ENCODE results near the gene KRT5.

Gene KRT5

GRCh38 chr12:52551216-52551865 lies 31.1 kb upstream of the KRT5 start:
- TF ChIP-seq ZNF565 (CRISPR knock-in tag; conservative IDR thresholded peaks at IDR 0.05; ENCODE audit: low read depth) (no peak), ZNF70 (CRISPR knock-in tag; IDR thresholded peaks at IDR 0.05) (no peak), SNAI2 (CRISPR knock-in tag; IDR thresholded peaks at IDR 0.05) (no peak), POU6F1 (CRISPR knock-in tag; IDR thresholded peaks at IDR 0.05; ENCODE audit: borderline replicate concordance, low read depth) (no peak), CSRNP3 (CRISPR knock-in tag; IDR thresholded peaks at IDR 0.05) (no peak), RARB (CRISPR knock-in tag; IDR thresholded peaks at IDR 0.05) (no peak), ZC3H10 (CRISPR knock-in tag; IDR thresholded peaks at IDR 0.05) (no peak), ZNF8 (CRISPR knock-in tag; IDR thresholded peaks at IDR 0.05) (no peak), ARNTL (CRISPR knock-in tag; IDR thresholded peaks at IDR 0.05; ENCODE audit: borderline replicate concordance, low read depth) (no peak), TSHZ2 (CRISPR knock-in tag; IDR thresholded peaks at IDR 0.05) (no peak), ISL1 (CRISPR knock-in tag; IDR thresholded peaks at IDR 0.05) (no peak), BACH2 (CRISPR knock-in tag; IDR thresholded peaks at IDR 0.05; ENCODE audit: borderline replicate concordance) (no peak), OSR1 (CRISPR knock-in tag; IDR thresholded peaks at IDR 0.05) (no peak), PPARA (CRISPR knock-in tag; IDR thresholded peaks at IDR 0.05; ENCODE audit: borderline replicate concordance) (no peak), ZFP3 (CRISPR knock-in tag; IDR thresholded peaks at IDR 0.05) (no peak)
- TF ChIP-seq, protein P1, sequence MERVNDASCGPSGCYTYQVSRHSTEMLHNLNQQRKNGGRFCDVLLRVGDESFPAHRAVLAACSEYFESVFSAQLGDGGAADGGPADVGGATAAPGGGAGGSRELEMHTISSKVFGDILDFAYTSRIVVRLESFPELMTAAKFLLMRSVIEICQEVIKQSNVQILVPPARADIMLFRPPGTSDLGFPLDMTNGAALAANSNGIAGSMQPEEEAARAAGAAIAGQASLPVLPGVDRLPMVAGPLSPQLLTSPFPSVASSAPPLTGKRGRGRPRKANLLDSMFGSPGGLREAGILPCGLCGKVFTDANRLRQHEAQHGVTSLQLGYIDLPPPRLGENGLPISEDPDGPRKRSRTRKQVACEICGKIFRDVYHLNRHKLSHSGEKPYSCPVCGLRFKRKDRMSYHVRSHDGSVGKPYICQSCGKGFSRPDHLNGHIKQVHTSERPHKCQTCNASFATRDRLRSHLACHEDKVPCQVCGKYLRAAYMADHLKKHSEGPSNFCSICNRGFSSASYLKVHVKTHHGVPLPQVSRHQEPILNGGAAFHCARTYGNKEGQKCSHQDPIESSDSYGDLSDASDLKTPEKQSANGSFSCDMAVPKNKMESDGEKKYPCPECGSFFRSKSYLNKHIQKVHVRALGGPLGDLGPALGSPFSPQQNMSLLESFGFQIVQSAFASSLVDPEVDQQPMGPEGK (CRISPR knock-in tag; IDR thresholded peaks at IDR 0.05; ENCODE audit: borderline replicate concordance): no peak
- ATAC-seq: no peak

- ATAC-seq: no peak
- TF ChIP-seq, protein P1 (CRISPR knock-in tag; IDR thresholded peaks at IDR 0.05; ENCODE audit: borderline replicate concordance): no peak
- TF ChIP-seq POU6F1 (CRISPR knock-in tag; IDR thresholded peaks at IDR 0.05; ENCODE audit: borderline replicate concordance, low read depth) (no peak), ARNTL (CRISPR knock-in tag; IDR thresholded peaks at IDR 0.05; ENCODE audit: borderline replicate concordance, low read depth) (no peak), ZFP30 (CRISPR knock-in tag; IDR thresholded peaks at IDR 0.05) (no peak), BACH2 (CRISPR knock-in tag; IDR thresholded peaks at IDR 0.05; ENCODE audit: borderline replicate concordance) (no peak), ZNF565 (CRISPR knock-in tag; conservative IDR thresholded peaks at IDR 0.05; ENCODE audit: low read depth) (no peak), PPARA (CRISPR knock-in tag; IDR thresholded peaks at IDR 0.05; ENCODE audit: borderline replicate concordance) (no peak), OSR1 (CRISPR knock-in tag; IDR thresholded peaks at IDR 0.05) (no peak), TOX (CRISPR knock-in tag; IDR thresholded peaks at IDR 0.05; ENCODE audit: borderline replicate concordance) (no peak), CSRNP3 (CRISPR knock-in tag; IDR thresholded peaks at IDR 0.05) (no peak), GLIS3 (CRISPR knock-in tag; IDR thresholded peaks at IDR 0.05) (no peak), ZFP3 (CRISPR knock-in tag; IDR thresholded peaks at IDR 0.05) (no peak), RARB (CRISPR knock-in tag; IDR thresholded peaks at IDR 0.05) (no peak), ZC3H10 (CRISPR knock-in tag; IDR thresholded peaks at IDR 0.05) (no peak), TCF4 (CRISPR knock-in tag; IDR thresholded peaks at IDR 0.05; ENCODE audit: borderline replicate concordance) (no peak), CREB5 (CRISPR knock-in tag; IDR thresholded peaks at IDR 0.05; ENCODE audit: low read depth) (no peak)
Measured at GRCh38 chr12:52546126-52546525, 25.9 kb upstream of the KRT5 start.

All from SK-N-SH treated with all-trans-retinoic acid at 6 μM for 48 hours (cell line).